Measurements from ENCODE around the gene DCHS2.

The DCHS2 gene

DNA sequence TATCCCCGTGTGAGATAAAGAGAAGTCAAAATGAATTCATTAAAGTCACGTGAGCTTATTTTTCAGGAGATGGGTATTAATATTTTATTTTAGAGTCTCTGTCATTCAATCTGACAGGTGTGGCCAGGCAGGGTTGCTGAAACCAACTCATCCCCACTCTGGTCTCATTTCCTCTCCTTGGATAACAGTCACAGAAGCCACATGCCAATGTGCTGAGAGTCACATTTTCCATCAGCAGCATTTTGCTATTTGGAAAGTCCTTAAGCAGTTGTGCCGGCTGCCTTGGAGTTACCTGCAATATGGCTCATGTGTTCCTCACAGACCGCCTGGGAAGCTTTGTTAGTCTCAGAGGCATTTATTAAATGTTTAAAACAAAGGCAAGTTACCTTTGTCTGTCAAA lies 302.3 kb downstream of the DCHS2 start:
- H3K4me3 ChIP-seq (ENCODE audit: low read depth, low read length), result no peak overlapping the region
- CTCF ChIA-PET, result no interaction called here
- POLR2A ChIA-PET, result no interaction called here
- no peak for DNase-seq (ENCODE audit: low read depth, low spot score)
- TF ChIP-seq CTCF (IDR thresholded peaks at IDR 0.05; ENCODE audit: insufficient read depth, low read length, missing control alignments), result no peak

DNA sequence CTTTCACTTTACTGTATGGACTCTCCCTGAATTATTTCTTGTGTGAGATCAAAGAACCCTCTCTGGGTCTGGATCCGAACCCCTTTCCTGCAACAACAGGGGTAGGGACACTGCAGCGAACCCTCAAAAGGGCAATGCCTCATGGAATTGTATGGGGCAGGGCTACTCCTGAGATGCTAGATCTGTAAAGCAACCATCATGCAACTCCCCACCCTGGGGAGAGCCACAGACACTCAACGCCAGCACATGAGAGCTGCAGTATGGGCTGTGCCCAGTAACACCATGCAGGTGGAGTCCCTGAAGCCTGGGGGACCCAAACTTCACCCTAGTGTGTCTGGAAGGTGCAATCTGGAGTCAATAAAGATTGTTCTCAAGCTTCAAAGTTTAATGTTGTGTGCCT lies 304.7 kb downstream of the DCHS2 start:
- no peak for TF ChIP-seq CTCF (IDR thresholded peaks at IDR 0.05; ENCODE audit: insufficient read depth, low read length, missing control alignments)
- ChIA-PET POLR2A (no interaction called here), CTCF (no interaction called here)
- no peak overlapping the region for H3K4me3 ChIP-seq (ENCODE audit: low read depth, low read length)
- no peak for DNase-seq (ENCODE audit: low read depth, low spot score)

GRCh38 chr4:154186035-154186434 lies 305.6 kb downstream of the DCHS2 start:
- no peak overlapping the region for H3K4me3 ChIP-seq (ENCODE audit: low read depth, low read length)
- ChIA-PET POLR2A (no interaction called here), CTCF (no interaction called here)
- no peak for TF ChIP-seq CTCF (IDR thresholded peaks at IDR 0.05; ENCODE audit: insufficient read depth, low read length, missing control alignments)
- DNase-seq (ENCODE audit: low read depth, low spot score), result no peak

DNA sequence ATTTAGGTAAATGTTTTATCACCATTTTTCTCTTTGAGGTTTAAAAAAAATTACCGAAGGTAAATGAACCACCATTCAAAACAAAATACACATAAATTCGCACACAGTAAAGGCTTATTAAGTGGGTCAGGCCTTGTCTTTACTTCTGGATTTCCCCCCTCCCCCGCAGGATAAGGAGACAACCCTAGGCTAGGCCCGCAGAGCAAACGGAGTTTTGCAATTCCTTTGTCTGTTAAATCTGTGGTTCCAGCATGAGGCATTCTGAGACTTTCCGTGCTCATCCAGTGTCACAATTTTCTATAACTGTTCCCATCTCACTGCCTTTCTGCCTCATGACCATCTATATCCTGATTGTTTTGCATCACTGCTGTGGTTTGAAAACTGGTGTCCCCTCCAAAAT lies 307.4 kb downstream of the DCHS2 start:
- CTCF ChIA-PET, result no interaction called here
- TF ChIP-seq CTCF (IDR thresholded peaks at IDR 0.05; ENCODE audit: insufficient read depth, low read length, missing control alignments), result no peak
- POLR2A ChIA-PET, result no interaction called here
- no peak overlapping the region for H3K4me3 ChIP-seq (ENCODE audit: low read depth, low read length)
- DNase-seq (ENCODE audit: low read depth, low spot score), result no peak

DNA sequence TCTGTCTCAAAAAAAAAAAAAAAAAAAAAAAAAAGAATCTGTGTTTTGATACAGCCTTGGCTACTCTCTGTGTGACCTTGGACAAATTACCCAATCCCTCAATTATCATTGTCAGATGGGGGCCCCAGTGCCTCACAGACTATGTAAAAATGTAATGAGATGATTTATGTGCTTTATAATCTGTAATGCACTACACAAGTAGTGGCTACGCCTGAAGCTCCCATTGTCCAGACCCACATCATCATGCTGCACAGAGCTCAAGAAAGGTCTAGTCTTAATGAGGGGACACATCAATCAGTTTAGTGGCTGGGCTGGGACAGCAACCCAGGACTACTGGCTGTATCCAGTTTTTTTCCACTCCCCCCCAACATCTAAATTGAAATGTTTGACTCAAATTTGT lies 308.3 kb downstream of the DCHS2 start:
- no peak for DNase-seq (ENCODE audit: low read depth, low spot score)
- TF ChIP-seq CTCF (IDR thresholded peaks at IDR 0.05; ENCODE audit: insufficient read depth, low read length, missing control alignments), result no peak
- no peak overlapping the region for H3K4me3 ChIP-seq (ENCODE audit: low read depth, low read length)
- ChIA-PET CTCF (no interaction called here), POLR2A (no interaction called here)
